Endodermal cell (in vitro differentiated cells): ENCODE data around the gene RASA2. TPM values are rescaled to one million over a fixed set of nuclear protein-coding genes. Genes with fewer than 3 reads are reported as not detected.

Experiments used
- DNase-seq: peaks from one replicate; pipeline ENCODE4 v3.0.0-alpha.2; 2017
- H3K27ac ChIP-seq: 2 replicates; pipeline ENCODE4 v1.5.1; 2013; ENCODE audit warnings: mild to moderate bottlenecking, low read depth, low read length, moderate library complexity
- H3K27me3 ChIP-seq: 2 replicates; pipeline ENCODE4 v1.6.1; 2013; ENCODE audit warnings: mild to moderate bottlenecking, low read length, moderate library complexity; ENCODE audit not compliant: insufficient read depth, control insufficient read depth, poor library complexity, severe bottlenecking
- H3K36me3 ChIP-seq: 2 replicates; pipeline ENCODE4 v1.7.0; 2013; ENCODE audit warnings: mild to moderate bottlenecking, low read length, moderate library complexity; ENCODE audit not compliant: control insufficient read depth, insufficient read depth
- H3K4me1 ChIP-seq: one replicate; pipeline ENCODE4 v1.7.0; 2013; ENCODE audit warnings: low read length; ENCODE audit not compliant: control insufficient read depth, insufficient read depth
- H3K4me3 ChIP-seq: 2 replicates; pipeline ENCODE4 v1.5.1; 2013; ENCODE audit warnings: mild to moderate bottlenecking, low read length, moderate library complexity
- H3K9ac ChIP-seq: 2 replicates; pipeline ENCODE4 v1.6.1; 2013; ENCODE audit warnings: mild to moderate bottlenecking, low read length, moderate library complexity; ENCODE audit not compliant: poor library complexity, severe bottlenecking; ENCODE audit errors: extremely low read depth
- H3K9me3 ChIP-seq: 2 replicates; pipeline ENCODE4 v1.6.1; 2013; ENCODE audit warnings: mild to moderate bottlenecking, low read length, moderate library complexity; ENCODE audit not compliant: control insufficient read depth
- H3K27ac Mint-ChIP-seq: 2 replicates; pipeline ENCODE4 v1.8.0; 2020; ENCODE audit warnings: mixed read lengths
- H3K27me3 Mint-ChIP-seq: 2 replicates; pipeline ENCODE4 v1.8.0; 2021; ENCODE audit warnings: mild to moderate bottlenecking, mixed read lengths; ENCODE audit not compliant: insufficient read depth
- H3K36me3 Mint-ChIP-seq: 2 replicates; pipeline ENCODE4 v1.8.0; 2020; ENCODE audit warnings: low read depth, mixed read lengths
- H3K4me1 Mint-ChIP-seq: 2 replicates; pipeline ENCODE4 v1.8.0; 2020; ENCODE audit warnings: mixed read lengths
- H3K4me3 Mint-ChIP-seq: 2 replicates; pipeline ENCODE4 v1.8.0; 2020; ENCODE audit warnings: mild to moderate bottlenecking, moderate library complexity, mixed read lengths
- H3K9me3 Mint-ChIP-seq: 2 replicates; pipeline ENCODE4 v1.8.0; 2020; ENCODE audit warnings: mild to moderate bottlenecking, mixed read lengths
- WGBS, 2 experiments: methylation state at CpG; one replicate each; pipeline versions ENCODE4 v1.1.5 to v1.1.7; 2013; ENCODE audit warnings: missing lambda C conversion rate in 2 of 2, mixed read lengths in 1 of 2; ENCODE audit not compliant: insufficient coverage in 1 of 2, insufficient read length in 1 of 2; 5-methylcytosine and 5-hydroxymethylcytosine counted together
- total RNA-seq, 2 donors: library from RNA; stranded (reverse); fragmentation: NEBNext Ultra II Directional in 1 of 2; extraction: Animal tissue kit (Norgen Biotek cat#: 25700) in 1 of 2; gene quantifications; 2 replicates in 1 of 2; 3 replicates in 1 of 2; pipeline ENCODE4 v1.2.1, GENCODE V29; 2021
- TF ChIP-seq, protein P1 (sequence below): fragments of 200-600 bp; sonication (generic); conservative IDR thresholded peaks from 2 replicates; pipeline ENCODE4 v1.5.0; 2021; ENCODE audit warnings: antibody characterized with exemption, mild to moderate bottlenecking

The RASA2 gene
- total RNA-seq, 2 donors from 2014 or later = 20.5 to 25.0 TPM

DNA sequence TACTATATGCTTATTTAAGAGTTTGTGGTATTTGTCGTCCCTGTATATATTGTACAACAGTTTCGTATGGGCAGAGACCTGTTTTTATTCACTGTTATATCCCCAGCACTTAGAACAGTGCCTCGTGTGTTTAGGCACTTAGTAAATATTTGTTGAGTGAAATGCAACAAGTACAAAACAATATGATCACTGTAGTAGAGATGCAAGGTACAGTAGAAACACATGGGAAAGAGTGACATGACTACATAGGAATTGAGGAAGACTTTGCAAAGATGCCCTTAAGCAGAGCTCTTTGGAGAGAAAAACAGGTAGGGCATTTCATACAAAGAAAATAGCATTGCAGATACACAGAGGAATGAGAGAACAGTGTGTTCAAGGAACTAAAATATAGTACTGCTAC lies 18.3 kb downstream of the RASA2 start:
- TF ChIP-seq, protein P1, sequence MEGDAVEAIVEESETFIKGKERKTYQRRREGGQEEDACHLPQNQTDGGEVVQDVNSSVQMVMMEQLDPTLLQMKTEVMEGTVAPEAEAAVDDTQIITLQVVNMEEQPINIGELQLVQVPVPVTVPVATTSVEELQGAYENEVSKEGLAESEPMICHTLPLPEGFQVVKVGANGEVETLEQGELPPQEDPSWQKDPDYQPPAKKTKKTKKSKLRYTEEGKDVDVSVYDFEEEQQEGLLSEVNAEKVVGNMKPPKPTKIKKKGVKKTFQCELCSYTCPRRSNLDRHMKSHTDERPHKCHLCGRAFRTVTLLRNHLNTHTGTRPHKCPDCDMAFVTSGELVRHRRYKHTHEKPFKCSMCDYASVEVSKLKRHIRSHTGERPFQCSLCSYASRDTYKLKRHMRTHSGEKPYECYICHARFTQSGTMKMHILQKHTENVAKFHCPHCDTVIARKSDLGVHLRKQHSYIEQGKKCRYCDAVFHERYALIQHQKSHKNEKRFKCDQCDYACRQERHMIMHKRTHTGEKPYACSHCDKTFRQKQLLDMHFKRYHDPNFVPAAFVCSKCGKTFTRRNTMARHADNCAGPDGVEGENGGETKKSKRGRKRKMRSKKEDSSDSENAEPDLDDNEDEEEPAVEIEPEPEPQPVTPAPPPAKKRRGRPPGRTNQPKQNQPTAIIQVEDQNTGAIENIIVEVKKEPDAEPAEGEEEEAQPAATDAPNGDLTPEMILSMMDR = no peak
- H3K4me3 Mint-ChIP-seq = no peak overlapping the region
- no peaks in the 10 kb centered on the region for H3K36me3 Mint-ChIP-seq

DNA sequence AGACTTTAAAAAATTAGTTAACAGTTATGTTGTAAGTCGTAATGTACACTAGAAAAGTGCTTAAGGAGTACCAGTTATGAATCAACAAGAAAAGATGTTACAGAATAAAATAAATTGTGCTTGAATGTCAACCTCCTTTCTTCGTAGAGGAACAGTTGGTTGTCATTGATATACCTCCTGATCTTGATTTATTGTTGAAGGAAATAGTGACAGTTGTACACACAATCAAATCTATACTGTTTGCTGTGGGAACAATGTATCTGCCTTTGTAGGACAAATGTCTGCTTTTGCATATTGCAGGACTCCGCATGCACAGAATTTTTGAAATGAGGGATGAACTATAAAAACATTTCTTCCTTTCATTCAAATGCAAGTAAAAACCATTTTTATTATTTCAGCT lies 19.2 kb downstream of the RASA2 start:
- TF ChIP-seq, protein P1 = no peak
- WGBS, 2 experiments = 97 to 100% methylated on average over 2 to 3 of the region's 3 CpGs
- no peak overlapping the region for H3K27ac ChIP-seq
- no peak for DNase-seq
- H3K27me3 ChIP-seq = no peaks in the 10 kb centered on the region
- peaks cover 11% of the 10 kb centered on the region for H3K36me3 ChIP-seq
- no peaks in the 10 kb centered on the region for H3K4me1 ChIP-seq
- Mint-ChIP-seq H3K4me1 (no peaks in the 10 kb centered on the region), H3K9me3 (no peaks in the 10 kb centered on the region), H3K36me3 (no peaks in the 10 kb centered on the region), H3K4me3 (no peak overlapping the region), H3K27me3 (no peaks in the 10 kb centered on the region), H3K27ac (no peak overlapping the region)
- no peaks in the 10 kb centered on the region for H3K9me3 ChIP-seq
- no peak overlapping the region for H3K9ac ChIP-seq
- no peak overlapping the region for H3K4me3 ChIP-seq

More for the DNA sequence above, 18.3 kb downstream of the RASA2 start:
- Histone ChIP-seq H3K36me3 (peaks cover 11% of the 10 kb centered on the region), H3K27me3 (no peaks in the 10 kb centered on the region), H3K4me3 (no peak overlapping the region), H3K9ac (no peak overlapping the region), H3K9me3 (no peaks in the 10 kb centered on the region), H3K4me1 (no peaks in the 10 kb centered on the region), H3K27ac (no peak overlapping the region)
- DNase-seq = no peak
- Mint-ChIP-seq H3K27ac (no peak overlapping the region), H3K9me3 (no peaks in the 10 kb centered on the region), H3K4me1 (peaks cover under 1% of the 10 kb centered on the region), H3K27me3 (no peaks in the 10 kb centered on the region)
- WGBS, 2 experiments = 95% methylated on average over 3 of the region's 3 CpGs; no CpG with 5 or more reads in 1 of the 2 experiments

DNA sequence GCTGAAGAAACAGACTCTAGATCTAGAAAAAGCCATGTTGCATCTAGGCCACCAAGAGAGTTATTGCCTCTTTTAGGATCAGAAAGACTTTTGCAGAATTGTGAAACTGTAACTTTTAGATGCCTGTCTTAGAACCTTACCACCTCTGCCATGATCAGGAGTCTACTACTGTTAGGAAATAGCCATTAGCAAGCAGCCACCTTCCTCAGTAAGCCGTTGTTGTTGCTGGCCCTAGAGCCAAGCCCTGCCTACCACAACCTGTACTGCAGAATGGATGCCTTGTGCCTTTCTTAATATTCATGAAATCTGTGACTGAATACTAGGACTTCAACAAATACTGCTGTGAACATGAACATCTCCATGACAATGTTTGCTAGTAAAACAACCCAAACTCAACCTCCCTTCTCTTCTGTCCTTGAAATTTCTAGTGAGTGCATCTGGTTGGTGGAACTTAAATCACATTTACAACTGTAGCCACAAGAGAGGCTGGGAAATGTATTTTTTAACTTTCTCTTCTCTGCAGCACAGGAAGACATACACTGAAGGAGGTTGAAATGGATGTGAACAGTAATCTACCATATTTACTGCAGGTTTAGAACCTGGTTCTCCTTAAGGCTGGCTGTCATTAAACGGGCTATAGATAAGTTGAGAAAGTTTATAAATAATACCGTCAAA lies 20.7 kb downstream of the RASA2 start:
- TF ChIP-seq, protein P1 = no peak
- H3K4me3 Mint-ChIP-seq = no peak overlapping the region
- no peak overlapping the region for H3K27ac ChIP-seq
- no peak for DNase-seq
- peaks cover 14% of the 10 kb centered on the region for H3K36me3 ChIP-seq
- 78 to 89% methylated on average over 1 to 2 of the region's 3 CpGs for WGBS, 2 experiments
- H3K9me3 Mint-ChIP-seq = no peaks in the 10 kb centered on the region
- H3K4me1 ChIP-seq = no peaks in the 10 kb centered on the region
- no peak overlapping the region for H3K4me3 ChIP-seq
- no peaks in the 10 kb centered on the region for H3K4me1 Mint-ChIP-seq
- H3K27ac Mint-ChIP-seq = no peak overlapping the region
- H3K27me3 ChIP-seq = no peaks in the 10 kb centered on the region
- no peak overlapping the region for H3K9ac ChIP-seq
- H3K9me3 ChIP-seq = no peaks in the 10 kb centered on the region
- H3K36me3 Mint-ChIP-seq = peaks cover 4% of the 10 kb centered on the region
- H3K27me3 Mint-ChIP-seq = no peaks in the 10 kb centered on the region
